ENCODE data around the gene POU2F2.

POU2F2 gene

GRCh38 chr19:42131149-42132029, 857 bp downstream of the POU2F2 start:
- H3K9ac ChIP-seq (ENCODE audit: low read depth, low read length): no peak overlapping the region
- peak overlapping the region; percentile 72 for H3K4me3 ChIP-seq (ENCODE audit: low read depth, low read length)

GRCh38 chr19:42130254-42130573, 2.0 kb downstream of the POU2F2 start:
- no peaks in the 10 kb centered on the region for H3K4me1 ChIP-seq (ENCODE audit: control insufficient read depth, insufficient read depth, low read length)
- H3K9me3 ChIP-seq (ENCODE audit: control insufficient read depth, insufficient read depth, low read length): no peaks in the 10 kb centered on the region
- H3K36me3 ChIP-seq (ENCODE audit: control insufficient read depth, insufficient read depth, low read length): no peaks in the 10 kb centered on the region
- H3K9ac ChIP-seq (ENCODE audit: low read depth, low read length): no peak overlapping the region
- H3K27me3 ChIP-seq (ENCODE audit: control insufficient read depth, insufficient read depth, low read length): peaks cover 25% of the 10 kb centered on the region
- H3K4me3 ChIP-seq (ENCODE audit: low read depth, low read length): no peak overlapping the region

More at GRCh38 chr19:42131149-42132029, 857 bp downstream of the POU2F2 start:
- H3K27me3 ChIP-seq (ENCODE audit: control insufficient read depth, insufficient read depth, low read length): peaks cover 25% of the 10 kb centered on the region
- no peaks in the 10 kb centered on the region for H3K36me3 ChIP-seq (ENCODE audit: control insufficient read depth, insufficient read depth, low read length)
- H3K9me3 ChIP-seq (ENCODE audit: control insufficient read depth, insufficient read depth, low read length): no peaks in the 10 kb centered on the region
- no peaks in the 10 kb centered on the region for H3K4me1 ChIP-seq (ENCODE audit: control insufficient read depth, insufficient read depth, low read length)

- Histone ChIP-seq H3K9me3 (ENCODE audit: control insufficient read depth, insufficient read depth, low read length) (no peaks in the 10 kb centered on the region), H3K4me1 (ENCODE audit: control insufficient read depth, insufficient read depth, low read length) (no peaks in the 10 kb centered on the region), H3K4me3 (ENCODE audit: low read depth, low read length) (no peak overlapping the region), H3K27me3 (ENCODE audit: control insufficient read depth, insufficient read depth, low read length) (peaks cover 23% of the 10 kb centered on the region), H3K9ac (ENCODE audit: low read depth, low read length) (no peak overlapping the region), H3K36me3 (ENCODE audit: control insufficient read depth, insufficient read depth, low read length) (no peaks in the 10 kb centered on the region)
Measured at GRCh38 chr19:42129399-42130253, 2.6 kb downstream of the POU2F2 start.

GRCh38 chr19:42126574-42126973, 5.7 kb downstream of the POU2F2 start:
- Histone ChIP-seq H3K4me1 (ENCODE audit: control insufficient read depth, insufficient read depth, low read length) (no peaks in the 10 kb centered on the region), H3K36me3 (ENCODE audit: control insufficient read depth, insufficient read depth, low read length) (no peaks in the 10 kb centered on the region), H3K4me3 (ENCODE audit: low read depth, low read length) (no peak overlapping the region), H3K27me3 (ENCODE audit: control insufficient read depth, insufficient read depth, low read length) (peaks cover 4% of the 10 kb centered on the region), H3K9me3 (ENCODE audit: control insufficient read depth, insufficient read depth, low read length) (no peaks in the 10 kb centered on the region), H3K9ac (ENCODE audit: low read depth, low read length) (no peak overlapping the region)

GRCh38 chr19:42125536-42125935, 6.7 kb downstream of the POU2F2 start:
- H3K4me3 ChIP-seq (ENCODE audit: low read depth, low read length): no peak overlapping the region
- H3K4me1 ChIP-seq (ENCODE audit: control insufficient read depth, insufficient read depth, low read length): peaks cover 5% of the 10 kb centered on the region
- H3K27me3 ChIP-seq (ENCODE audit: control insufficient read depth, insufficient read depth, low read length): no peaks in the 10 kb centered on the region
- no peak overlapping the region for H3K9ac ChIP-seq (ENCODE audit: low read depth, low read length)
- H3K36me3 ChIP-seq (ENCODE audit: control insufficient read depth, insufficient read depth, low read length): no peaks in the 10 kb centered on the region
- no peaks in the 10 kb centered on the region for H3K9me3 ChIP-seq (ENCODE audit: control insufficient read depth, insufficient read depth, low read length)

- no peaks in the 10 kb centered on the region for H3K27me3 ChIP-seq (ENCODE audit: control insufficient read depth, insufficient read depth, low read length)
- H3K9me3 ChIP-seq (ENCODE audit: control insufficient read depth, insufficient read depth, low read length): no peaks in the 10 kb centered on the region
- H3K36me3 ChIP-seq (ENCODE audit: control insufficient read depth, insufficient read depth, low read length): no peaks in the 10 kb centered on the region
- H3K4me3 ChIP-seq (ENCODE audit: low read depth, low read length): no peak overlapping the region
- no peak overlapping the region for H3K9ac ChIP-seq (ENCODE audit: low read depth, low read length)
- H3K4me1 ChIP-seq (ENCODE audit: control insufficient read depth, insufficient read depth, low read length): peaks cover 5% of the 10 kb centered on the region
Measured at GRCh38 chr19:42124386-42124901, 7.8 kb downstream of the POU2F2 start.

GRCh38 chr19:42123765-42124164, 8.5 kb downstream of the POU2F2 start:
- no peak overlapping the region for H3K4me3 ChIP-seq (ENCODE audit: low read depth, low read length)
- H3K9me3 ChIP-seq (ENCODE audit: control insufficient read depth, insufficient read depth, low read length): no peaks in the 10 kb centered on the region
- H3K36me3 ChIP-seq (ENCODE audit: control insufficient read depth, insufficient read depth, low read length): no peaks in the 10 kb centered on the region
- H3K4me1 ChIP-seq (ENCODE audit: control insufficient read depth, insufficient read depth, low read length): peaks cover 5% of the 10 kb centered on the region
- H3K27me3 ChIP-seq (ENCODE audit: control insufficient read depth, insufficient read depth, low read length): no peaks in the 10 kb centered on the region
- H3K9ac ChIP-seq (ENCODE audit: low read depth, low read length): no peak overlapping the region

GRCh38 chr19:42122691-42123607, 9.3 kb downstream of the POU2F2 start:
- no peaks in the 10 kb centered on the region for H3K9me3 ChIP-seq (ENCODE audit: control insufficient read depth, insufficient read depth, low read length)
- no peak overlapping the region for H3K4me3 ChIP-seq (ENCODE audit: low read depth, low read length)
- peaks cover 5% of the 10 kb centered on the region for H3K4me1 ChIP-seq (ENCODE audit: control insufficient read depth, insufficient read depth, low read length)
- H3K36me3 ChIP-seq (ENCODE audit: control insufficient read depth, insufficient read depth, low read length): no peaks in the 10 kb centered on the region
- no peak overlapping the region for H3K9ac ChIP-seq (ENCODE audit: low read depth, low read length)
- no peaks in the 10 kb centered on the region for H3K27me3 ChIP-seq (ENCODE audit: control insufficient read depth, insufficient read depth, low read length)

GRCh38 chr19:42121656-42122069, 10.6 kb downstream of the POU2F2 start:
- Histone ChIP-seq H3K27me3 (ENCODE audit: control insufficient read depth, insufficient read depth, low read length) (no peaks in the 10 kb centered on the region), H3K9me3 (ENCODE audit: control insufficient read depth, insufficient read depth, low read length) (no peaks in the 10 kb centered on the region), H3K4me1 (ENCODE audit: control insufficient read depth, insufficient read depth, low read length) (peaks cover 5% of the 10 kb centered on the region), H3K9ac (ENCODE audit: low read depth, low read length) (no peak overlapping the region), H3K4me3 (ENCODE audit: low read depth, low read length) (no peak overlapping the region), H3K36me3 (ENCODE audit: control insufficient read depth, insufficient read depth, low read length) (no peaks in the 10 kb centered on the region)

- H3K4me3 ChIP-seq (ENCODE audit: low read depth, low read length): no peak overlapping the region
- H3K27me3 ChIP-seq (ENCODE audit: control insufficient read depth, insufficient read depth, low read length): no peaks in the 10 kb centered on the region
- peak overlapping the region; percentile 32 for H3K9ac ChIP-seq (ENCODE audit: low read depth, low read length)
- peaks cover 5% of the 10 kb centered on the region for H3K4me1 ChIP-seq (ENCODE audit: control insufficient read depth, insufficient read depth, low read length)
- no peaks in the 10 kb centered on the region for H3K36me3 ChIP-seq (ENCODE audit: control insufficient read depth, insufficient read depth, low read length)
- no peaks in the 10 kb centered on the region for H3K9me3 ChIP-seq (ENCODE audit: control insufficient read depth, insufficient read depth, low read length)
Measured at GRCh38 chr19:42121036-42121621, 11.1 kb downstream of the POU2F2 start.
